HG02763 (cell line): ENCODE results near the gene NELFE.

Source experiments
- ATAC-seq: cut with Tn5 transposase; IDR thresholded peaks from one replicate; pipeline ENCODE4 v1.9.1; 2021; ENCODE audit warnings: mild to moderate bottlenecking, moderate library complexity; ENCODE audit not compliant: unreplicated experiment

The NELFE gene

GRCh38 chr6:31972709-31973350, 14.1 kb upstream of the NELFE start:
- ATAC-seq = no peak

- peak; percentile 83 for ATAC-seq
Observed at GRCh38 chr6:31971993-31972708, 13.4 kb upstream of the NELFE start, which contains the start of gene DXO. DXO (minus strand) TSS chr6:31972138; CDS start chr6:31971675, 463 bp downstream.

- no peak for ATAC-seq
Observed at GRCh38 chr6:31971279-31971992, 12.7 kb upstream of the NELFE start.

GRCh38 chr6:31970604-31971271, 12.0 kb upstream of the NELFE start:
- no peak for ATAC-seq

GRCh38 chr6:31969712-31970603, 11.2 kb upstream of the NELFE start:
- ATAC-seq = no peak

GRCh38 chr6:31968791-31969711, 10.3 kb upstream of the NELFE start:
- no peak for ATAC-seq

- no peak for ATAC-seq
Observed at GRCh38 chr6:31968326-31968725, 9.6 kb upstream of the NELFE start.

GRCh38 chr6:31967926-31968320, 9.2 kb upstream of the NELFE start:
- ATAC-seq = no peak

GRCh38 chr6:31966997-31967925, 8.5 kb upstream of the NELFE start:
- no peak for ATAC-seq

- ATAC-seq = no peak
Observed at GRCh38 chr6:31966506-31966905, 7.7 kb upstream of the NELFE start.

- no peak for ATAC-seq
Observed at GRCh38 chr6:31965700-31966099, 6.9 kb upstream of the NELFE start.

GRCh38 chr6:31963921-31964320, 5.2 kb upstream of the NELFE start:
- no peak for ATAC-seq

GRCh38 chr6:31961616-31962015, 2.8 kb upstream of the NELFE start:
- ATAC-seq = no peak

- peak; percentile 2 for ATAC-seq
Observed at GRCh38 chr6:31958412-31958740, 395 bp downstream of the NELFE start.

GRCh38 chr6:31956796-31957195, 2.0 kb downstream of the NELFE start:
- no peak for ATAC-seq

- ATAC-seq = no peak
Observed at GRCh38 chr6:31954511-31954910, 4.3 kb downstream of the NELFE start.

- no peak for ATAC-seq
Observed at GRCh38 chr6:31952890-31953289, 5.9 kb downstream of the NELFE start.

- no peak for ATAC-seq
Observed at GRCh38 chr6:31952140-31952805, 6.5 kb downstream of the NELFE start.
